Breast epithelium (tissue), 3 donors: ENCODE data around the gene PLK5.

Experiments used
- POLR2A ChIP-seq: fragments of 450-650 bp; IDR thresholded peaks from one replicate; pipeline ENCODE4 v1.6.1; 2016; ENCODE audit warnings: antibody characterized with exemption, mild to moderate bottlenecking, moderate library complexity
- TF ChIP-seq, protein P1 (sequence below), 3 donors: fragments of 450-650 bp; IDR thresholded peaks; one replicate each; pipeline ENCODE4 v1.5.1; 2016 to 2017; ENCODE audit warnings: antibody characterized with exemption in 3 of 3, mild to moderate bottlenecking in 3 of 3, moderate library complexity in 3 of 3

DNA sequence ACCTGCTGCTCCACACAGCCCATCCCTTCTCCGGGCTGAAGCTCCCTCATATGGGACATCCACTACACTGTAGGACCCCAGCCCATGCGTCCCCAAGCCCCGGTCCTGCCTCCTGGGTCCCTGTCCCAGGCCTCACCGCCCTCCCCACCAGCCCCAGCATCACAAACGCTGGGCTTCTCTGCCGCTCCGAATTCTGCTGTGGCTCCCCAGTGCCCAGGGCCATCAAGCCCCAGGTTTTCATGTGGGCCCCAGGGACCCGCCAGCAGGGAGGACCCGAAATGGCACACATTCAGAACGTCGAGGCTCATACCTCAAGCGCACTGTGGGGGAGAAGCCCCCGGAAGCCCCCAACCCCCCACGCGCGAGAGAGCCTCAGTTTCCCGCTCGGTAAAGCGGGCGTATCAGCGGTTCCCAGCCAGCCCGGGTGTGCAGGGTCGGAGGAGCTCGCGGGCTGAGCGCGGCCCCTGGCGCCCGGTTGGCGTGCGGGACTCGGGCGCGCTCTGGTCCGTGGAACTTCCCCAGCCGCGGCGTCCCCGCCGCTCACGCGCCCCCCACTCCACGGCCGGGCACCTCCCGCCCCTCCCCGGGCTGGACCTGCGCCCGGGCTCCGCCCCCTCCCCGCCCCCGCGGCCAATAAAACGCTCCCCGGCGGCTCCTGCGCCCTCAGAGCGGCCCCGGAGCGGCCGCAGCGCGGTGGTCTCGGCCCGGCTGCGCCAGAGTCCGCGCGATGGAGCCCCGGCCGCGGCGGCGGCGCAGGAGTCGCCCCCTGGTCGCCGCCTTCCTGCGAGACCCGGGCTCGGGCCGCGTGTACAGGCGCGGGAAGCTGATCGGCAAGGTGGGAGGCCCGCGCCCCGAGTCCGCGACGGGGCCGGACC lies at the start of gene PLK5:
- TF ChIP-seq, protein P1, sequence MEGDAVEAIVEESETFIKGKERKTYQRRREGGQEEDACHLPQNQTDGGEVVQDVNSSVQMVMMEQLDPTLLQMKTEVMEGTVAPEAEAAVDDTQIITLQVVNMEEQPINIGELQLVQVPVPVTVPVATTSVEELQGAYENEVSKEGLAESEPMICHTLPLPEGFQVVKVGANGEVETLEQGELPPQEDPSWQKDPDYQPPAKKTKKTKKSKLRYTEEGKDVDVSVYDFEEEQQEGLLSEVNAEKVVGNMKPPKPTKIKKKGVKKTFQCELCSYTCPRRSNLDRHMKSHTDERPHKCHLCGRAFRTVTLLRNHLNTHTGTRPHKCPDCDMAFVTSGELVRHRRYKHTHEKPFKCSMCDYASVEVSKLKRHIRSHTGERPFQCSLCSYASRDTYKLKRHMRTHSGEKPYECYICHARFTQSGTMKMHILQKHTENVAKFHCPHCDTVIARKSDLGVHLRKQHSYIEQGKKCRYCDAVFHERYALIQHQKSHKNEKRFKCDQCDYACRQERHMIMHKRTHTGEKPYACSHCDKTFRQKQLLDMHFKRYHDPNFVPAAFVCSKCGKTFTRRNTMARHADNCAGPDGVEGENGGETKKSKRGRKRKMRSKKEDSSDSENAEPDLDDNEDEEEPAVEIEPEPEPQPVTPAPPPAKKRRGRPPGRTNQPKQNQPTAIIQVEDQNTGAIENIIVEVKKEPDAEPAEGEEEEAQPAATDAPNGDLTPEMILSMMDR (IDR thresholded peaks at IDR 0.05): no peak
- no peak for TF ChIP-seq POLR2A
